ENCODE data around the gene KIF19.

DNA sequence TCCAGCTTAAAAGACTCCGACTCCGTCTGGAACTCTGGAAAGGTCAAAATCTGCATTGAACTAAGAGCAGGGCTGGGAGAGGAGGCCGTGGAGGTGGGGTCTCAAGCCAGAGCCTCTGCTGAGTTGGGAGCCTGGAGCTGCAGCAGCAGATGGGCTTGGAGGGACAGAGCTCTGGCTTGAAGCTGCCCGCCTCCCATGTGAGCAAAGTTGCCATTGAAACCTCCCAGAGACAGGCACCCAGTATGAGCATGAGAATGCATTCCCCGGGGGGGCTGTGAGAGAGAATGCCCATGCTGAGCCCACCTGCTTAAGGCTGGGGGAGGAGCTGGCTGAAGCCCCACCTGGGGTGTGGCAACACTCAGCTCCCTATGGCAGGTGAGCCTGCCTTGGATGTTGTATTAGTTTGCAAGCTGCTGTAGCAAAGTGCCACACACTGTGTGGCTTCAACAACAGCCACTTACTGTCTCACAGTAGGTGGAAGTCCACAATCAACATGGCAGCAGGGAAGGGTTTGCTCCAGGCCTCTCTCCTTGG lies 9.6 kb downstream of the KIF19 start:
- TF ChIP-seq, protein P1, sequence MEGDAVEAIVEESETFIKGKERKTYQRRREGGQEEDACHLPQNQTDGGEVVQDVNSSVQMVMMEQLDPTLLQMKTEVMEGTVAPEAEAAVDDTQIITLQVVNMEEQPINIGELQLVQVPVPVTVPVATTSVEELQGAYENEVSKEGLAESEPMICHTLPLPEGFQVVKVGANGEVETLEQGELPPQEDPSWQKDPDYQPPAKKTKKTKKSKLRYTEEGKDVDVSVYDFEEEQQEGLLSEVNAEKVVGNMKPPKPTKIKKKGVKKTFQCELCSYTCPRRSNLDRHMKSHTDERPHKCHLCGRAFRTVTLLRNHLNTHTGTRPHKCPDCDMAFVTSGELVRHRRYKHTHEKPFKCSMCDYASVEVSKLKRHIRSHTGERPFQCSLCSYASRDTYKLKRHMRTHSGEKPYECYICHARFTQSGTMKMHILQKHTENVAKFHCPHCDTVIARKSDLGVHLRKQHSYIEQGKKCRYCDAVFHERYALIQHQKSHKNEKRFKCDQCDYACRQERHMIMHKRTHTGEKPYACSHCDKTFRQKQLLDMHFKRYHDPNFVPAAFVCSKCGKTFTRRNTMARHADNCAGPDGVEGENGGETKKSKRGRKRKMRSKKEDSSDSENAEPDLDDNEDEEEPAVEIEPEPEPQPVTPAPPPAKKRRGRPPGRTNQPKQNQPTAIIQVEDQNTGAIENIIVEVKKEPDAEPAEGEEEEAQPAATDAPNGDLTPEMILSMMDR (IDR thresholded peaks at IDR 0.05; ENCODE audit: insufficient read depth, low read length, poor library complexity, severe bottlenecking), result no peak
- no peak for TF ChIP-seq EZH2phosphoT487 (conservative IDR thresholded peaks at IDR 0.05; ENCODE audit: low read length)
